Hematopoietic multipotent progenitor cell treated with erythropoietin and hydrocortisone succinate and interleukin-3 and kit ligand, for 17 days (in vitro differentiated cells): Measurements from ENCODE around the gene GPR25.
"Not testable (repeated sequence)": the region's sequence is repeated elsewhere in the genome, so short reads cannot be mapped to it uniquely, and the experiment has no call there.

Source experiments
- DNase-seq: peaks from one replicate; pipeline ENCODE4 v3.0.0-alpha.2; 2015; ENCODE audit warnings: low spot score

Gene GPR25

GRCh38 chr1:200895443-200895789, 22.6 kb downstream of the GPR25 start:
- no peak for DNase-seq

- no peak for DNase-seq
Observed at GRCh38 chr1:200895801-200896530, 23.2 kb downstream of the GPR25 start.

- no peak for DNase-seq
Observed at GRCh38 chr1:200896531-200897196, 23.9 kb downstream of the GPR25 start.

GRCh38 chr1:200897259-200897658, 24.5 kb downstream of the GPR25 start:
- DNase-seq: no peak

- DNase-seq: no peak
Observed at GRCh38 chr1:200899015-200899386, 26.2 kb downstream of the GPR25 start.

GRCh38 chr1:200899451-200899915, 26.7 kb downstream of the GPR25 start:
- DNase-seq: no peak

GRCh38 chr1:200899954-200900867, 27.4 kb downstream of the GPR25 start:
- no peak for DNase-seq

GRCh38 chr1:200900877-200901276, 28.1 kb downstream of the GPR25 start:
- DNase-seq: no peak

- DNase-seq: no peak
Observed at GRCh38 chr1:200901350-200901749, 28.6 kb downstream of the GPR25 start.

GRCh38 chr1:200901796-200902444, 29.1 kb downstream of the GPR25 start:
- DNase-seq: no peak

- DNase-seq: no peak
Observed at GRCh38 chr1:200903793-200904192, 31.0 kb downstream of the GPR25 start.

- no peak for DNase-seq
Observed at GRCh38 chr1:200904772-200905171, 32.0 kb downstream of the GPR25 start.

GRCh38 chr1:200905411-200906052, 32.8 kb downstream of the GPR25 start:
- DNase-seq: no peak

- DNase-seq: no peak
Observed at GRCh38 chr1:200906491-200906890, 33.7 kb downstream of the GPR25 start.

GRCh38 chr1:200907611-200908097, 34.9 kb downstream of the GPR25 start:
- DNase-seq: no peak

- DNase-seq: no peak
Observed at GRCh38 chr1:200908191-200908868, 35.5 kb downstream of the GPR25 start.

GRCh38 chr1:200909071-200909470, 36.3 kb downstream of the GPR25 start:
- no peak for DNase-seq

- DNase-seq: no peak
Observed at GRCh38 chr1:200909757-200910239, 37.0 kb downstream of the GPR25 start.

- no peak for DNase-seq
Observed at GRCh38 chr1:200911361-200911760, 38.6 kb downstream of the GPR25 start.

GRCh38 chr1:200911936-200912335, 39.2 kb downstream of the GPR25 start:
- DNase-seq: not testable (repeated sequence)
